HepG2 (cell line): ENCODE measurements around the gene INTS7. TPM values are rescaled to one million over a fixed set of nuclear protein-coding genes. Genes with fewer than 3 reads are reported as not detected.

Experiments
- E2F5 ChIP-seq: sonication (generic); formaldehyde crosslinking; conservative IDR thresholded peaks from 2 replicates; pipeline ENCODE4 v1.4.0; 2020; ENCODE audit warnings: missing genetic modification reagents
- ETV6 ChIP-seq: sonication (generic); formaldehyde crosslinking; conservative IDR thresholded peaks from 2 replicates; pipeline ENCODE4 v1.4.0; 2020; ENCODE audit warnings: missing genetic modification reagents
- GTF2F1 ChIP-seq: fragments of 150-350 bp; IDR thresholded peaks from 2 replicates; pipeline ENCODE4 v1.6.1; 2014; ENCODE audit warnings: low read length
- MYC ChIP-seq: sonication (generic); formaldehyde crosslinking; IDR thresholded peaks from 2 replicates; pipeline ENCODE4 v1.9.0; 2021; ENCODE audit warnings: missing genetic modification reagents, borderline replicate concordance
- NR1H2 ChIP-seq: sonication (generic); formaldehyde crosslinking; IDR thresholded peaks from 2 replicates; pipeline ENCODE4 v1.8.1; 2022; ENCODE audit warnings: low read depth, missing genetic modification reagents, borderline replicate concordance
- PAF1 ChIP-seq: IDR thresholded peaks from 2 replicates; pipeline ENCODE4 v1.6.1; 2016; ENCODE audit warnings: missing genetic modification reagents, missing compliant biosample characterization
- RFXAP ChIP-seq: sonication (generic); formaldehyde crosslinking; IDR thresholded peaks from 2 replicates; pipeline ENCODE4 v1.4.0; 2020; ENCODE audit warnings: missing genetic modification reagents, borderline replicate concordance
- SP140L ChIP-seq: sonication (generic); formaldehyde crosslinking; IDR thresholded peaks from 2 replicates; pipeline ENCODE4 v1.4.0; 2020; ENCODE audit warnings: missing genetic modification reagents, borderline replicate concordance
- SP5 ChIP-seq: IDR thresholded peaks from 2 replicates; pipeline ENCODE4 v1.6.1; 2016; ENCODE audit warnings: low read depth, borderline replicate concordance
- TERF1 ChIP-seq: sonication (generic); formaldehyde crosslinking; IDR thresholded peaks from 2 replicates; pipeline ENCODE4 v1.8.0; 2022; ENCODE audit warnings: mild to moderate bottlenecking, missing genetic modification reagents, moderate library complexity
- THRA ChIP-seq: sonication (generic); formaldehyde crosslinking; IDR thresholded peaks from 2 replicates; pipeline ENCODE4 v1.4.0; 2020; ENCODE audit warnings: missing genetic modification reagents, borderline replicate concordance
- ZC3H13 ChIP-seq: sonication (generic); formaldehyde crosslinking; IDR thresholded peaks from 2 replicates; pipeline ENCODE4 v1.8.1; 2023; ENCODE audit warnings: mild to moderate bottlenecking, missing genetic modification reagents, moderate library complexity
- ZFP82 ChIP-seq: sonication (generic); formaldehyde crosslinking; IDR thresholded peaks from 2 replicates; pipeline ENCODE4 v1.5.1; 2020; ENCODE audit warnings: mild to moderate bottlenecking, missing genetic modification reagents, borderline replicate concordance
- ZFX ChIP-seq: sonication (generic); formaldehyde crosslinking; IDR thresholded peaks from 2 replicates; pipeline ENCODE4 v1.4.0; 2020; ENCODE audit warnings: mild to moderate bottlenecking, low read depth, missing genetic modification reagents, moderate library complexity
- ZKSCAN1 ChIP-seq: fragments of 150-350 bp; IDR thresholded peaks from 2 replicates; pipeline ENCODE4 v1.6.1; 2014; ENCODE audit warnings: low read length
- ZMAT5 ChIP-seq: sonication (generic); formaldehyde crosslinking; IDR thresholded peaks from 2 replicates; pipeline ENCODE4 v1.5.0; 2020; ENCODE audit warnings: mild to moderate bottlenecking, low read depth, missing genetic modification reagents, borderline replicate concordance
- ZNF317 ChIP-seq: sonication (generic); formaldehyde crosslinking; IDR thresholded peaks from 2 replicates; pipeline ENCODE4 v1.5.0; 2020; ENCODE audit warnings: mild to moderate bottlenecking, missing genetic modification reagents
- ZNF432 ChIP-seq: sonication (generic); formaldehyde crosslinking; IDR thresholded peaks from 2 replicates; pipeline ENCODE4 v1.5.0; 2020; ENCODE audit warnings: missing genetic modification reagents, mild to moderate bottlenecking, borderline replicate concordance
- ZNF740 ChIP-seq: sonication (generic); formaldehyde crosslinking; IDR thresholded peaks from 2 replicates; pipeline ENCODE4 v1.4.0; 2020; ENCODE audit warnings: missing genetic modification reagents
- polyA plus RNA-seq, 8 experiments: library from polyadenylated mRNA; depleted of rRNA in 3 of 8; stranded (reverse) in 7 of 8; unstranded in 1 of 8; fragments of >200 nt; fragmentation: Illumina TruSeq in 4 of 8; extraction: Trizol in 4 of 8; gene quantifications; 2 replicates each; pipeline versions ENCODE4 v1.2.1 to v1.2.3, GENCODE V29; 2011 to 2016; ENCODE audit warnings: low read depth in 4 of 8, missing spikeins in 1 of 8, mixed read lengths in 1 of 8; ENCODE audit not compliant: insufficient read depth in 1 of 8
- total RNA-seq, 5 experiments: library from RNA; depleted of rRNA; stranded (reverse); fragments of >200 nt; fragmentation: Illumina TruSeq; extraction: Trizol; gene quantifications; 2 replicates each; pipeline ENCODE4 v1.2.3, GENCODE V29; 2016; ENCODE audit warnings: low read depth in 1 of 5
- TF ChIP-seq, protein P1 (sequence below): IDR thresholded peaks from 2 replicates; pipeline ENCODE4 v1.6.1; 2016; ENCODE audit warnings: low read depth
- TF ChIP-seq, protein P2 (sequence below): sonication (generic); formaldehyde crosslinking; IDR thresholded peaks from 2 replicates; pipeline ENCODE4 v1.4.0; 2020; ENCODE audit warnings: missing genetic modification reagents

The INTS7 gene
- total and polyA plus RNA-seq, 2 of the 13 experiments (the other 11 are each of a cell fraction or from before 2014, with no cell fraction given): 18.3 to 22.4 TPM

DNA sequence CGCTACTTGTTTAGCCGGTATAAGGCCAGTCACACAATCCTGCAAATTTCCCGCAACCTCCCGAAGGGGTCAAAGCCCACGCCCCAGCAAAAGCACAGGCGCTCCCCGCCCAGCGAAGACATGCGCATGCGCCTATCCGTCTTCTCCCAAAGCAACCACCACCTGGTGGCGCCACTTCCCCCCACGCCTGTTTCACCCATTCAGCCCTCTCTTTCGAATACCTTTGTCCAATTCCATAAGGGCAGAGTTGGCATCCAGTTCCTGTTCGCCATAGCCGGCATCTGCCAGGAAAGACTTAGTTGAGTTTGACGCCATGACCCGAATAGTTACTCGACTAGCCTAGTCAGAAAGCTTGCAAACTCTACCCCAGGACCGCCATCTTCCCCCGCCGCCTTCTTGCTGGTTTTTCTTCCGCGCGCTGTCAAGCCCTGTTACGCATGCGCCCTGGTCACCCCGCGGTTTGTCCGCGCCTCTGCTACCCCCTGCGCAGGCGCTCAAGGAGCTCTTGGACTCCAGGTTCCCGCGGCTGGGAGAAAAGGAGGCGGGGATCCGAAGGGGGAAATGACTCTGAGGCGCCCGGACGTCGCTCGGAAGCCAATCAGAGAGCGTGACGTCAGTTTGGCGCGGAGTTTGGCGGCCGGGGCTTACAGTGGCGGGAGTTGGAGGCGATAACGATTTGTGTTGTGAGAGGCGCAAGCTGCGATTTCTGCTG lies at the start of gene INTS7, which contains the start of gene DTL (continued):
- TF ChIP-seq, protein P1, sequence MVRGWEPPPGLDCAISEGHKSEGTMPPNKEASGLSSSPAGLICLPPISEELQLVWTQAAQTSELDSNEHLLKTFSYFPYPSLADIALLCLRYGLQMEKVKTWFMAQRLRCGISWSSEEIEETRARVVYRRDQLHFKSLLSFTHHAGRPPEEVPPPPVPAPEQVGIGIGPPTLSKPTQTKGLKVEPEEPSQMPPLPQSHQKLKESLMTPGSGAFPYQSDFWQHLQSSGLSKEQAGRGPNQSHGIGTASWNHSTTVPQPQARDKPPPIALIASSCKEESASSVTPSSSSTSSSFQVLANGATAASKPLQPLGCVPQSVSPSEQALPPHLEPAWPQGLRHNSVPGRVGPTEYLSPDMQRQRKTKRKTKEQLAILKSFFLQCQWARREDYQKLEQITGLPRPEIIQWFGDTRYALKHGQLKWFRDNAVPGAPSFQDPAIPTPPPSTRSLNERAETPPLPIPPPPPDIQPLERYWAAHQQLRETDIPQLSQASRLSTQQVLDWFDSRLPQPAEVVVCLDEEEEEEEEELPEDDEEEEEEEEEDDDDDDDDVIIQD (CRISPR knock-in tag): peak; percentile 36; the same call in 1 of the 2 replicates
- TF ChIP-seq ETV6 (CRISPR knock-in tag) (no peak; the same call in 1 of the 2 replicates), ZNF432 (CRISPR knock-in tag) (no peak), PAF1 (CRISPR knock-in tag) (no peak), ZMAT5 (CRISPR knock-in tag) (no peak), NR1H2 (CRISPR knock-in tag) (no peak), GTF2F1 (0 out of 2 replicates have a peak, but pooled peaks have one; percentile 6), ZFP82 (CRISPR knock-in tag) (no peak), ZKSCAN1 (no peak), ZNF317 (CRISPR knock-in tag) (no peak), ZC3H13 (0 out of 2 replicates have a peak, but pooled peaks have one; percentile 28), SP140L (CRISPR knock-in tag) (peak; percentile 61; the same call in 1 of the 2 replicates), ZFX (CRISPR knock-in tag) (no peak), TERF1 (no peak), RFXAP (CRISPR knock-in tag) (0 out of 2 replicates have a peak, but pooled peaks have one; percentile 37), MYC (CRISPR knock-in tag) (peak; percentile 91), E2F5 (peak; percentile 98), THRA (CRISPR knock-in tag) (peak; percentile 39; the same call in 1 of the 2 replicates), SP5 (CRISPR knock-in tag) (peak; percentile 56; the same call in 1 of the 2 replicates), ZNF740 (CRISPR knock-in tag) (peak; percentile 76)
- TF ChIP-seq, protein P2, sequence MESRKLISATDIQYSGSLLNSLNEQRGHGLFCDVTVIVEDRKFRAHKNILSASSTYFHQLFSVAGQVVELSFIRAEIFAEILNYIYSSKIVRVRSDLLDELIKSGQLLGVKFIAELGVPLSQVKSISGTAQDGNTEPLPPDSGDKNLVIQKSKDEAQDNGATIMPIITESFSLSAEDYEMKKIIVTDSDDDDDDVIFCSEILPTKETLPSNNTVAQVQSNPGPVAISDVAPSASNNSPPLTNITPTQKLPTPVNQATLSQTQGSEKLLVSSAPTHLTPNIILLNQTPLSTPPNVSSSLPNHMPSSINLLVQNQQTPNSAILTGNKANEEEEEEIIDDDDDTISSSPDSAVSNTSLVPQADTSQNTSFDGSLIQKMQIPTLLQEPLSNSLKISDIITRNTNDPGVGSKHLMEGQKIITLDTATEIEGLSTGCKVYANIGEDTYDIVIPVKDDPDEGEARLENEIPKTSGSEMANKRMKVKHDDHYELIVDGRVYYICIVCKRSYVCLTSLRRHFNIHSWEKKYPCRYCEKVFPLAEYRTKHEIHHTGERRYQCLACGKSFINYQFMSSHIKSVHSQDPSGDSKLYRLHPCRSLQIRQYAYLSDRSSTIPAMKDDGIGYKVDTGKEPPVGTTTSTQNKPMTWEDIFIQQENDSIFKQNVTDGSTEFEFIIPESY (CRISPR knock-in tag): peak; percentile 47; the same call in 1 of the 2 replicates
